NCI-H1436 (cell line): ENCODE measurements around the gene PPIF.

Experiments used
- DNase-seq: peaks from one replicate; lab custom pipeline; 2025; lab: John Stamatoyannopoulos, UW

PPIF gene

GRCh38 chr10:79313911-79314439 lies 33.3 kb upstream of the PPIF start:
- no peak for DNase-seq

GRCh38 chr10:79314761-79315601 lies 32.3 kb upstream of the PPIF start:
- no peak for DNase-seq

- DNase-seq = no peak
Measured at GRCh38 chr10:79315602-79315920, 31.7 kb upstream of the PPIF start.

GRCh38 chr10:79316671-79317431 lies 30.4 kb upstream of the PPIF start:
- peak; percentile 17 for DNase-seq

GRCh38 chr10:79318369-79318768 lies 28.9 kb upstream of the PPIF start:
- DNase-seq = no peak

GRCh38 chr10:79319115-79319771 lies 28.0 kb upstream of the PPIF start:
- DNase-seq = no peak

- no peak for DNase-seq
Measured at GRCh38 chr10:79320316-79320715, 27.0 kb upstream of the PPIF start.

GRCh38 chr10:79320820-79321493 lies 26.3 kb upstream of the PPIF start:
- DNase-seq = no peak

- DNase-seq = no peak
Measured at GRCh38 chr10:79321494-79321882, 25.8 kb upstream of the PPIF start.

- DNase-seq = no peak
Measured at GRCh38 chr10:79321951-79322350, 25.3 kb upstream of the PPIF start.

GRCh38 chr10:79322616-79323543 lies 24.4 kb upstream of the PPIF start:
- no peak for DNase-seq

- no peak for DNase-seq
Measured at GRCh38 chr10:79323602-79324001, 23.7 kb upstream of the PPIF start.

GRCh38 chr10:79324032-79324695 lies 23.1 kb upstream of the PPIF start:
- no peak for DNase-seq

GRCh38 chr10:79326361-79327089 lies 20.7 kb upstream of the PPIF start:
- no peak for DNase-seq

- no peak for DNase-seq
Measured at GRCh38 chr10:79327090-79327457, 20.2 kb upstream of the PPIF start.

- DNase-seq = no peak
Measured at GRCh38 chr10:79328147-79328701, 19.0 kb upstream of the PPIF start.

- no peak for DNase-seq
Measured at GRCh38 chr10:79328737-79329504, 18.3 kb upstream of the PPIF start.

GRCh38 chr10:79329529-79329928 lies 17.7 kb upstream of the PPIF start:
- DNase-seq = no peak

- no peak for DNase-seq
Measured at GRCh38 chr10:79331226-79331625, 16.0 kb upstream of the PPIF start.
